HG03108 (cell line): ENCODE measurements around the gene KHK.
A peak's percentile ranks its signal among the peaks of the same experiment; 100 is the strongest.

Source experiments
- ATAC-seq: cut with Tn5 transposase; IDR thresholded peaks from one replicate; pipeline ENCODE4 v1.9.1; 2021; ENCODE audit warnings: moderate library complexity; ENCODE audit not compliant: unreplicated experiment

KHK gene

DNA sequence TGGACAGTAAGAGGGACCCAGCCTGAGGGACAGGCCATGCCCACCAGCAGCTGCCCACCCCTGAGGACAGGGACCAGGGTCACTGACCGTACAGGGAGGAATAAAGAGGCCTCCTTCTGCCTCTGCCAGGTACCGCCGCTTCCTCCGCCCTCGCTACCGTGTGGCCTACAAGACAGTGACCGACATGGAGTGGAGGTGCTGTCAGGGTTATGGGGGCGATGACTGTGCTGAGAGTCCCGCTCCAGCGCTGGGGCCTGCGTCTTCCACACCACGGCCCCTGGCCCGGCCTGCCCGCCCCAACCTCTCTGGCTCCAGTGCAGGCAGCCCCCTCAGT is 6.0 kb upstream of the KHK start:
- no peak for ATAC-seq

- ATAC-seq, result no peak
These were observed 4.4 kb upstream of the KHK start for GRCh38 chr2:27081984-27082772.

GRCh38 chr2:27082773-27083409 is 3.7 kb upstream of the KHK start:
- ATAC-seq, result no peak

DNA sequence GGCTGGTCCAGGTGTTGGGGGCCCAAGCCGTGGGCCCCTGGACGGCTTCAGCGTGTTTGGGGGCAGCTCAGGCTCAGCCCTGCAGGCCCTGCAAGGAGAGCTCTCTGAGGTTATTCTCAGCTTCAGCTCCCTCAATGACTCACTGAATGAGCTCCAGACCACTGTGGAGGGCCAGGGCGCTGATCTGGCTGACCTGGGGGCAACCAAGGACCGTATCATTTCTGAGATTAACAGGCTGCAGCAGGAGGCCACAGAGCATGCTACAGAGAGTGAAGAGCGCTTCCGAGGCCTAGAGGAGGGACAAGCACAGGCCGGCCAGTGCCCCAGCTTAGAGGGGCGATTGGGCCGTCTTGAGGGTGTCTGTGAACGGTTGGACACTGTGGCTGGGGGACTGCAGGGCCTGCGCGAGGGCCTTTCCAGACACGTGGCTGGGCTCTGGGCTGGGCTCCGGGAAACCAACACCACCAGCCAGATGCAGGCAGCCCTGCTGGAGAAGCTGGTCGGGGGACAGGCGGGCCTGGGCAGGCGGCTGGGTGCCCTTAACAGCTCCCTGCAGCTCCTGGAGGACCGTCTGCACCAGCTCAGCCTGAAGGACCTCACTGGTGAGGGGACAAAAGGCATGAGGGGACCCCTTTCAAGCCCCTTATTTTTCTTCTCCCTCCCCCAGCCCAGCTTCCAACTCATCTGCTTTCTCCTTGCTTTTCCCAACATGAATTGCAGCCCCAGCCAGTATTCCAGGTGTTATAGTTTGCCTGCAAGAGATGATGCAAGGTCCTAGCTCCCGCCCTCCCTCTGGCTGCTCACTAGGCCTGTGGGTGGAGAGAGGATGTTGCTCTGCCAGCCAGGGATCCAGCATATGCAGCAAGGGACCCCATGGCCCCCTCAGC is 2.9 kb upstream of the KHK start:
- ATAC-seq, result no peak

- no peak for ATAC-seq
These were observed 2.1 kb upstream of the KHK start for GRCh38 chr2:27084297-27085061.

GRCh38 chr2:27085062-27085672 is 1.4 kb upstream of the KHK start:
- no peak for ATAC-seq

DNA sequence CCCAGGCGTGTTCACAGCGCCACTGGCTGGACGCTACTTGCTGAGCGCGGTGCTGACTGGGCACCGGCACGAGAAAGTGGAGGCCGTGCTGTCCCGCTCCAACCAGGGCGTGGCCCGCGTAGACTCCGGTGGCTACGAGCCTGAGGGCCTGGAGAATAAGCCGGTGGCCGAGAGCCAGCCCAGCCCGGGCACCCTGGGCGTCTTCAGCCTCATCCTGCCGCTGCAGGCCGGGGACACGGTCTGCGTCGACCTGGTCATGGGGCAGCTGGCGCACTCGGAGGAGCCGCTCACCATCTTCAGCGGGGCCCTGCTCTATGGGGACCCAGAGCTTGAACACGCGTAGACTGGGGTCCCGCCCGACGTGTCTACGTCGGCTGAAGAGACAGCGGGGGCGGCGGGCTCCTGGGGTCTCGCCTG is 891 bp upstream of the KHK start:
- ATAC-seq, result no peak

DNA sequence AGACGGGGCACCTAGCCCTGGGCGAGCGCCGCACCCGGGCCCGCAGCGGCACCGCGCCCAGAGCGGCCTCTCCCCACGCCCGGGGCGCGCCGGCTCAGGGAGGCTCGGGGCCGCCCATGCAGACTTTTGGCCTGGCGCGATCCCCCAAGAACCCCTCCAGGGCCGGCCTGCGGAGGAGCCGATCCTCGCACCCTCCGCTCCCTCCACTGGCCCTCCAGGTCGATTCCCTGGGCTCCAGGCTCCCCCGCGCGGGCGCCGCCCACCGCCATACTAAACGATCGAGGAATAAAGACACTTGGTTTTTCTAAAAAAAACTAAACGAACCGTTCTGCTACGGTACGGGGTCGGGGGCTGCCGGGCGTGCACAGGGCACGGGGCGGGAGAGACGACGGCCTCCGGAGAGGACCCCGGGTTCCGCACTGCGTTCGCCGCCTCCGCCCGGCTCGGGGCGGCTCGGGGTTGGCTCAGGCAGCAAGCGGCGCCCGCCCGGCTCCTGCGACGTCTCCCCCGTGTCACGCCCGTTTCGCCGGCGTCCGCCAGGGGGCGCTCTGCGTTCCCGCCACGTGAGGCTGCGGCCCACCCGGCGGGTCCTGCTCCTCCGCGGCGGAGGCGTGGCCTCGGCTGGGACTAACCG is 365 bp upstream of the KHK start:
- ATAC-seq, result peak; percentile 76

DNA sequence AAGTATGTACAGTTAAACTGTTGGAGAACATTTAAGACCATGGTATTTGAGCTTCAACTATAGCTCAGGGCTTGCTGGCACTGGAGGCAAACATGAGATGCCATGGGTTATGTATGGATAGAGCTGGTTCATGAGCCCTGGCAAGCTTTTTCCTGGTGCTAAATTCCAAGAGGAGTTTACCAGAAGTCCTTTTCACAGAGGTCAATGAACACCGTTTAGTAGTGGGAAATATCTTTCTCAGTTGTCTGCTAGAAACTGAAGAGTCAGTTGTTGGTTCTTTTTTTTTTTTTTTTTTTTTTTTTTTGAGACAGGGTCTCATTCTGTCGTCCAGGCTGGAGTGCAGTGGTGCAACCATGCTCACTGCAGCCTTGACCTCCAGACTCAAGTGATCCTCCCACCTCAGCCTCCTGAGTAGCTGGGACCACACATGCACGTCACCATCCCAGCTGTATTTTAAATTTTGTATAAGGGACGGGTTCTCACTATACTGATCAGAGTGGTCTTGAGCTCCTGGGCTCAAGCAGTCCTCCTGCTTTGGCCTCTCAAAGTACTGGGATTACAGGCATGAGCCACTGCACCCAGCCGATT is 1.3 kb downstream of the KHK start:
- ATAC-seq, result no peak

GRCh38 chr2:27088634-27089033 is 2.1 kb downstream of the KHK start:
- no peak for ATAC-seq

GRCh38 chr2:27089111-27089954 is 2.8 kb downstream of the KHK start:
- no peak for ATAC-seq

DNA sequence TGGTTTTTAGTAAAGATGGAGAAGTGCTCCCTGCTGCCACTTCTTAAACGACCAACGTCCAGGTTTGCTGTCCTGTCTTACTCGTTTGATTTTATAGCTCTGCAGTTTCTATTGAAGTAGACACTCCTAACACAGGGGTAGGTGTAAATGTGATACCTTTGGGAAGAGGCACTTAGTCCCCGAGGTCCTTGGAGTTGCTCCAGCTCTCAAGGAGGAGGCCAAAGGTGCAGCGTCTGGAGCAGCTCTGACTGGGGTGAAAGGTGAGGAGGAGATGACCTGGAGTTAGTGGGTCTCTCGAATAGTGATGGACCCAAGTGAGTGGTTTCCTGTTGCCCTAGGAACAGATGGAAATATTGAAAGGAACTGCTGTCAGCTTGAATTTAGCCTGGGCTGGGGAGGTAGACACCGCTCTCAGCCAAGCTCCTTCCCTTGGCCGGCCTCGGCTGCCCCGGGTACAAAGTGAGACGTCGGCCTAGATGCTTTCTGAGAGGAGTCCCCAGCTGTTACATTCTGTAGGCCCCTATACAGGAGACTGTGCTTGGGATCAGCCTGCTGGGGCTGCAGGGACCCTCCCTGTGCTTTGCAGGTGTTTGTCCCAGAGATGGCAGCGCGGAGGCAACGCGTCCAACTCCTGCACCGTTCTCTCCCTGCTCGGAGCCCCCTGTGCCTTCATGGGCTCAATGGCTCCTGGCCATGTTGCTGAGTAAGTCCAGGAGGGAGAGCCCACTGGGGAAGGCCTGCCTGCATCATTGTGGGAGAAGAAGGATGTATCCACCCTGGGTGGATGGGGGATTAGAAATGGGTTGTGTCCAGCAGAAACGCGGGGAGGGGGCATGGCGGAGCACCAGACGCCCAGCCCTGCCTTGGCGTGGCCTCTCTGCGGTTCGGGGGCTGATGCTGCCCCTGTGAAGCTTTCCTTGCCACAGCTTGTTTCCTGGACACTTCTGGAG is 5.4 kb downstream of the KHK start:
- ATAC-seq, result no peak

- ATAC-seq, result no peak
These were observed 6.3 kb downstream of the KHK start for GRCh38 chr2:27092696-27093429.

DNA sequence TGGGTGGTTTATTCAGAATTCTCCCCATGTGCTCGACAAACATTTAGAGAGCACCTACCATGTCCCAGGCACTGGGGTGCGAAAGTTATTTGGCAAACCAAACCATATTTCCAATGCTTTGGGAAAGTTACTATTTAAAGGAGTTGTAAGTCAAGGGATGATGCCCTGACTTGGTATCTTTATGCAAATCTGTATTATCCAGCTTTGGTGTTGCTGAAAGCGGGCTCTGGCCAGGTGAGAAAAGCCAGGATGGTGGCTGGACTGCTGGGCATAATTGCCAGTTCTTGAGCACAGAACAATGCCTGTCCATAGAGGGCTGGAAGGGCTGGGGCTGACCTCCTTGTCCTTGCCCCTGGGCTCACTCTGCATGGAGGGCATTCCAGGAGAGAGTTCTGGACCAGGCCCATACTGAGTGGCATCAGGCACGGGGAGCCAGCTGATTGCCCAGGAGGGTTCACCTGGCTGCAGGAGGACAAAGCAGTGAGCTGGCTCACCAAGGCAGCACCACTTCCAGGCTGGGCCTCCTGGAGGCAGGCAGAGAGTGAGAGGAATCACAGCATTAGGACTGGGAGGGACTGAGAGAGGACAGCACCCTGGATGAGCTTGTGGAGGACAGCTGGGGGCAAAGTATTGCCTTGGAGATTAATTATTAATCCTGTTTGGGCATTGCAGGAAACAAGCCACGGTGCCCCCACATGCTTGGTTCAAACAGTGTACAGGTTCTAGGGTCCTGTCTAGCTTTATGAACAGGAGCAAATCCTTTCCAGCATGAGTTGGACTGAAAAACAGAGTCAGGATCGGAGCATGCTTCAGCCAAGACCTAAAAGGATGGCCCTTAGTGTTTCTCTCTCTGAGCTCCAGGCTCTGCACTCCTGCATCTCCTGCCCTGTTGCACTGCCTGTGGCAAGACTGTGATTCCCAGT is 7.1 kb downstream of the KHK start:
- ATAC-seq, result no peak

DNA sequence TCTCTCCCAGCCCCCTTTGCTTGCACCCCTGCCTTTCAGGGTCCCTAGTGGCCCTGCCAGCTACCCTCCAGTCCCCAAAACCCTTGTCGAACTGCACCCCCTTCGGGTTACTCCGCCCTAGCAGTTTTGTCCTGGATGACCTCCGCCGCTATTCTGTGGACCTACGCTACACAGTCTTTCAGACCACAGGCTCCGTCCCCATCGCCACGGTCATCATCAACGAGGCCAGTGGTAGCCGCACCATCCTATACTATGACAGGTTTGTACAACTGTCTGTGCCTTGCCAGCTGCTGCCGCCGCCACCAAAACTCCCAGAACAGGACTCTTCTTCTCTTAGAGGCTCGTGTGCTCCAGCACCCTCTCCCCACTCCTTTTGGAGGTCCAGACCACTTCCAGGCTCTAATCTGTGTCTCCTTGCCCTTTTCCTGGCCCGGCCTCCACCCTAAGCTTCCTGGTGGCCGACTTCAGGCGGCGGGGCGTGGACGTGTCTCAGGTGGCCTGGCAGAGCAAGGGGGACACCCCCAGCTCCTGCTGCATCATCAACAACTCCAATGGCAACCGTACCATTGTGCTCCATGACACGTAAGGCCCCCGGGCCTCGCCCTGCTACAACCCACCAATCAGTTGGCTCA is 7.9 kb downstream of the KHK start:
- ATAC-seq, result no peak

GRCh38 chr2:27095427-27095744 is 8.8 kb downstream of the KHK start:
- ATAC-seq, result no peak
